Measurements from ENCODE around the gene RNPEPL1.

Gene RNPEPL1

DNA sequence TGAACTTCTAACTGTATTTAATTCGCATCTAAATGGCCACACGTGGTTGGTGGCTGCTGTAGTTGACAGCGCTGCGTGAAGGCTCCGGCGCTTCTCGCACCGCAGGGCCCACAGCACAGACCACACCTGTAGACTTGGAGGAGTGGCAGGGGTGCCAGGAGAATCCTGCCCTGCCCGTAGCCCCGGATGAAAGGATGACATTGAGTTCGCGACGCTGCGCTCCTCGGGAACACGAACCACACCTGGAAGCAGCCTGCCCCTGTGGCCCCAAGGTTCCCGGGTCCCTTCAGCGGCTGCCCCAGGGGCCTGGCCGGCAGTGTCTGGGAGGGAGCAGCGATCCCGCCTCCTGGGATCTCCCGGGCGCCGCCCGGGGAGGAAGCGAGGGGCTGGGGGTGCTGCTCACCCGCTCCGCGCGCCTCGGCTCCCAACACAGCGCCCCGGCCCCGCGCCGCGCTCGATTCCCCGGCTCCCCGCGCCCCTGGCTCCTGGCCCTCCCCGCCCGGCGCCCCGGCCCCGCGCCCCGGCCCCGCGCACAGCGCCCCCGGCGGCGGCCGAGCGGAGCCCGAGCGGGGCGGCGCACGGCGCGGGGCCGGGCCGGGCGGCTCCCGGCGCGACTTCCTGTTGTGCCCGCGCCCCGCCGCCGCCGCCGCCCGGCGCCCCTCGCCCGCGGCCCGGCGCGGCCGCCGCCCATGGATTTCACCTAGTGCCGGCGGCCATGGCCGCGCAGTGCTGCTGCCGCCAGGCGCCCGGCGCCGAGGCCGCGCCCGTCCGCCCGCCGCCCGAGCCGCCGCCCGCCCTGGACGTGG, at the start of gene RNPEPL1:
Gene RNPEPL1 (plus strand): TSS at position 613 of the 806 bp plus-strand sequence. CDS start 103 bp downstream, at position 716.
- peak; percentile 66 for DNase-seq (ENCODE audit: low spot score)

- DNase-seq (ENCODE audit: low spot score), result no peak
Observed at GRCh38 chr2:240518981-240519380, 49.3 kb upstream of the RNPEPL1 start.

- no peak for DNase-seq (ENCODE audit: low spot score)
Observed at GRCh38 chr2:240519396-240520129, 48.7 kb upstream of the RNPEPL1 start.

- DNase-seq (ENCODE audit: low spot score), result no peak
Observed at GRCh38 chr2:240520130-240520973, 47.9 kb upstream of the RNPEPL1 start.

GRCh38 chr2:240520974-240521350, 47.3 kb upstream of the RNPEPL1 start:
- no peak for DNase-seq (ENCODE audit: low spot score)

DNA sequence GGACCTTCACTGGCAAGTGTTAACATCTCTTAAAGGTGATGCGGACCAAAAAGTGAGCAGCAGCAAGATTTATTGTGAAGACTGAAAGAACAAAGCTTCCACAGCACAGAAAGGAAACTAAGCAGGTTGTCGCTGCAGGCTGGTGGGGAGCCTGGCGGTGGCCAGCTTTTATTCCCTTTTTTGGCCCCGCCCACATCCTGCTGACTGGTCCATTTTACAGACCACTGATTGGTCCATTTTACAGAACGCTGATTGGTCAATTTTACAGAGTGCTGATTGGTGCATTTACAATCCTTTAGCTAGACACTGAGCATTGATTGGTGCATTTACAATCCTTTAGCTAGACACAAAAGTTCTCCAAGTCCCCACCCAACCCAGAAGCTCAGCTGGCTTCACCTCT, 46.4 kb upstream of the RNPEPL1 start:
- peak; percentile 31 for DNase-seq (ENCODE audit: low spot score)

DNA sequence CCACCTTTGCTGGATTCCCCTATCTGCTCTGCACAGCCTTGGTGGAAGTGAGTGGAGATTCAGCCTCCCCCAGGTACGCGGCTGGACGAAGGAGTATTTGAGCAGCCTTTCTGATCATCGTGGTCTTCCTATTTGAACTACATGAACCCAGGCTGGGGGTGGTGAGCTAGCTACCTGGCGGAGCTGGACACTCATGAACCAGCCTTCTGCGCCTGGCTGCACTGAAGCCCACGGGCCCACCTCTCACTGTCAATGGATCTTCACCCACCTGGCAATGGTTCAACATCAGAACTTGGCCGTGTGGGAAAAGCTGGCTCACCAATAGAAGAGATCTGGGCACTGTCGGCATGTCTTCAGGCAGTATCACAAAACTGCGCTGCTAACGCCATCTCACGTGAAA, 45.9 kb upstream of the RNPEPL1 start:
- no peak for DNase-seq (ENCODE audit: low spot score)

DNA sequence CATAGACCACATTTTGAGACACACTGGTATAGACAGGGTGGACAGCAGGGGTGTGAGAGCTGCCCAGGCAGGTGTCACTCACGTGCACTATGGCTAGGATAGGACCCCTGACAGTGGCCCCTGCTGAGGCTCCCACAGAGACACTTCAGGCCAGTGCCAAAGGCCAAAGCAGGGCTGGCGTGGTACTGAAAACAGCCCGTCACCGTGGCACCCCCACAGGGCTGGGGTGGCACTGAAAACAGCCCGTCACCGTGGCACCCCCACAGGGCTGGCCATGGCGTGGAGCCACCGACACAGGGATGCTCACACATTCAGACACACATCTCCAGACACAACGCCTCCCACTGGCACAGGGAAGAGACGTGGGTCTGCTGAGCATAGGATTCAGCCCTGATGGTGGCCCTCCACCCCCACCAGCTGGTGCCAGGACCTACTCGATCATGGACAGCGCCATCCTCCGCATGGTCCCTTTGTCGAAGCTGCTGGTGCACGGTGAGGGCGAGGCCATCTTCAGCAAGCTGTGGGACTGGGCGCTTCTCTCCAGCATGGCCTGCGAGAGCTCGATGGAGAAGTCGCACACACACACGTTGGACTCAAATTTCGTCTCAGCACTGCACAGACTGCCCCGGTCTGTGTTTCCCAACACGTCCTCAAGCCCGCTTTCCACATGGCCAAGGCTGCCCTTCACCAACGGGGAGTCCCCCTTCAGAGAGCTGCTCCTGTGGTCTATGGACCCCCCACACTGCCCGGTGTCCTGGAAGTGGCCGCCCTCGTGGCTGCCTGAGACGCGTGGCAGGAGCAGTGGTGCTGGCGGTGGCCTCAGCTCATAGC, 44.6 kb upstream of the RNPEPL1 start:
- DNase-seq (ENCODE audit: low spot score), result no peak

DNA sequence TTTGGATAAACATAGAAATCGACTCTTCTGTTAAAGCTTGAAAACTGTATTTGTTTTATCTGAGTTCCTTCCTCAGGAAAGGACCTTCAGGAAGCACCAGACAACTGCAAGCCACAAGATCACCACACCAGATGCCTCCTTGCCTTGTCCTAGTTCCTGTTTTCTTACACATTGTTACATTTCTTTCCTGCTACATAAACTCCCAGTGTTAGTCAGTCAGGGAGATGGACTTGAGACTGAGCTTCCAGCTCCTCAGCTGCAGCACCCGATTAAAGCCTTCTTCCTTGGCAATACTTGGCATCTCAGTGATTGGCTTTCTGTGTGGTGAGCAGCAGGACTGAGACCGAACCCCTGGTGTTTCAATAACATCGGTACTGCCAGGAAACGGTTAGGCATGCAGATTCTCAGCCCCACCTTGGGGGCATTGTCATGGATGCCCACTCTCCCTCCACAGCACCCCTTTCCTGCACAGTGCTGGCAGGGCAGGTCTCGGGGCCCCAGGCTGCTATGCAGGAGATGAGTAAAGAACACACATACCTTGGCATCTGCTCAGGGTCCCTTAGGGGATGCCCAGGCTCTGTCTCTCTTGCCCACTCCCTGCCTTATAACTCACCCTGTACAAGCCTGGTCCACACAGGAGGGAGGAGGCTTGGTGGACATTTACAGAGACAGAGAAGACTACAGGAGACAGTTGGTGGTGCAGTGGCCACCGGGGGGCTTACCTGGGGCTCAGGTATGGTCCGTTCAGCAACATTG, 43.1 kb upstream of the RNPEPL1 start:
- DNase-seq (ENCODE audit: low spot score), result no peak

- DNase-seq (ENCODE audit: low spot score), result no peak
Observed at GRCh38 chr2:240525802-240526201, 42.5 kb upstream of the RNPEPL1 start.

DNA sequence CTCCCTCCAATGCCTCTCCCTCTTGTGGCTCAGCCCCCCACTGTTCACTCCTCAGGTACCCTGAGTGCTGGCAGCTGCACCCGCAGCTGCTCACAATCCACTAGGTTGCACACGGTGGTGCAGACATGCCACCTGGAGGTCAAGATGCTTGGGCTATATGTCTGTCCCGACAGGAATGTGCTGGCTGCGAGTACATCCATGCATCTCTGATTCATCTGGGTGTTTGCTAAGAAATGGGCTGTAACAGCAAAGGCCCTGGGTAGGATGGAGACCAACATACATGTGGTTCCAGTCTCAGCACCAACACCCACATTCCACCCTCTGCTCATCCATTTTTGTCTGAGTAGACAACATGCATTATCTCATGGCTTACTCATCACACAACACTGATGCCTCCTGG, 41.8 kb upstream of the RNPEPL1 start:
- DNase-seq (ENCODE audit: low spot score), result no peak

- DNase-seq (ENCODE audit: low spot score), result no peak
Observed at GRCh38 chr2:240527153-240527750, 41.0 kb upstream of the RNPEPL1 start.

DNA sequence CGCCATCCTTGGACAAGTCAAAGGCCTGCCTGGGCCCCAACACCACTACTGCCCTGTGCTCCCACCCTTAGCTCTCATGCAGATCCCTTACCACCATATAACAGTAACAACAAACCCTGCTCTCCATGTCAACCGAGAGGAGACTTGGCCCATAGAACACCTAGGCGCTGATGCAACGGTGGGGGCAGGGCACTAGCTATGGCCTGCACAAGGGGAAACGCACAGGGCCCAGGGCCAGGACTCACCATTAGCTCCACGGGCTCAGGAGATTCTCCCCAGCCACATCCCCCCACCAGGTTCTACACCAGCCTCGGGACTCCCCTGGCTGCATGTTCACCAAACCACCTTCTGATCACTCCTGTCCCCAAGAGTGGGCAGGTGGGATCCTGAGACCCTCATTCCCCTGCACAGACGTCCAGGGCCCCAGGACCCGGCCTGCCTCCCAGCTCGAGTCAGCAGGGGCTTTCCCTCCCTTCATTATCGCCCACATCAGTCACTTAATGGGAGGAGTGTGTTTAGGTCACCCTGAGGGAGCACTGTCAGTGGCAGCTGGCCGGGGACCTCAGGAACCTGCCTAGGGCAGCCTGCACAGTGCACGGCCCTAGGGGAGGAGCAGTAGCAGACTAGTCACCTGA, 39.8 kb upstream of the RNPEPL1 start:
- DNase-seq (ENCODE audit: low spot score), result no peak

DNA sequence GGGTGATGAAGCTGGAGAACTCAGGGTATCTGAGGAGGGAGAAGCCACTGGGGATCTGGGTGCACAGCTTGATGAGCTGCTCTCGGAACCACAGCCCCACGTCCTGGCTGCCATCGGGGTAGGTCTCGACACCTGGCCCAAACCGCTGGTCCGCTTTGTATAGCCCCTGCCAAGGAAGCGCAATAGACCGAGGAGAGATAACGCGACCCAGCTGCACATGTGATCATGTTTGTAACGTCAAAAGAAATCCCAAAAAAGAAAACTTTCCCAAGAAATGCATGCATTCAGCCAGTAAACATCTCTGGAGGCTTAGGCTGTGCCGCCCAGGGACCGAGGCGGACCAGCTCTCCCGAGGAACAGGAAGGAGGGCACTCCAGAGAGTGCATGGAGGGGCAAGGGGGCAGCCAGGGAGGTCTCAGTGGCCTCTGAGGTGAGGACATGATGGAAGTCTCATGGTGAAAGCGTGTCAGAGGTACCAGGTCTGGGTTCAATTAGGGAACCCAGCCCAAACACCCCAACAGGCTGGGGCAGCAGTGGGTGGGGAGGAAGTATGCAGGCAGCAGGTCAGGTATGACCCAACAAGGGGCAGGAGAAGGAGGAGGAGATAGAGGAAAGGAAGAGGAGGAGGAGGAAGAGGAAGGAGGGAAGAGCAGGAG, 38.8 kb upstream of the RNPEPL1 start:
- DNase-seq (ENCODE audit: low spot score), result no peak

DNA sequence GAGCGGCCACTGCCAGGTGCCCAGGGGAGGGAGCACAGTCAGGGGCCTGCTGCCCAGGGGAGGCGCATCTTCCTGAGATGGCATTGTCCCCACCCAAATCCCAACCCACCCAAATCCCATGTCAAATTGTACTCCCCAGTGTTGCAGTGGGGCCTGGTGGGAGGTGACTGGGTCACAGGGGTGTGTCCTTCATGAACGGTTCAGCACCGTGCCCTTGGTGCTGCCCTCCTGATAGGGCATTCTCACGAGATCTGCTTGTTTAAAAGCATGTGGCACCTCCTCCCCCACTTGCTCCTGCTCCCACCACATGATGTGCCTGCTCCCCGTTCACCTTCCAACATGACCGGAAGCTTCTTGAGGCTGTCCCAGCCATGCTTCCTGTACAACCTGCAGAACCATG, 38.1 kb upstream of the RNPEPL1 start:
- no peak for DNase-seq (ENCODE audit: low spot score)

DNA sequence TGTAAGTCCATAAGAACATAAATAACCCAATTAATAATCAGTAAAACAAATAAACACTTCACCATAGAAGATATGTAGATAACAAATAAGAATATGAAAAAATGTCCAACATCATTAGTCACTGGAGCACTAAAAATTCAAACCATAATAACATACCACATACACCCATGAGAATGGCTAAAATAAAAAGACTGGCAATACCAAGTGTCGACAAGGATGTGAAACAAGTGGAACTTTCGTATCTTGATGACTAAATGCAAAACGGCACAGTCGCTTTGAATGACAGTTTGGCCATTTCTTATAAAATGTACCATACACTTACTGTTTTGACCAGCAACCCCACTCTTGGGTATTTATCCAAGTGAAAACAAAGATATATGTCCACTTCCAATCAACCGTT, 37.2 kb upstream of the RNPEPL1 start:
- DNase-seq (ENCODE audit: low spot score), result no peak

GRCh38 chr2:240532031-240532775, 36.1 kb upstream of the RNPEPL1 start:
- no peak for DNase-seq (ENCODE audit: low spot score)

DNA sequence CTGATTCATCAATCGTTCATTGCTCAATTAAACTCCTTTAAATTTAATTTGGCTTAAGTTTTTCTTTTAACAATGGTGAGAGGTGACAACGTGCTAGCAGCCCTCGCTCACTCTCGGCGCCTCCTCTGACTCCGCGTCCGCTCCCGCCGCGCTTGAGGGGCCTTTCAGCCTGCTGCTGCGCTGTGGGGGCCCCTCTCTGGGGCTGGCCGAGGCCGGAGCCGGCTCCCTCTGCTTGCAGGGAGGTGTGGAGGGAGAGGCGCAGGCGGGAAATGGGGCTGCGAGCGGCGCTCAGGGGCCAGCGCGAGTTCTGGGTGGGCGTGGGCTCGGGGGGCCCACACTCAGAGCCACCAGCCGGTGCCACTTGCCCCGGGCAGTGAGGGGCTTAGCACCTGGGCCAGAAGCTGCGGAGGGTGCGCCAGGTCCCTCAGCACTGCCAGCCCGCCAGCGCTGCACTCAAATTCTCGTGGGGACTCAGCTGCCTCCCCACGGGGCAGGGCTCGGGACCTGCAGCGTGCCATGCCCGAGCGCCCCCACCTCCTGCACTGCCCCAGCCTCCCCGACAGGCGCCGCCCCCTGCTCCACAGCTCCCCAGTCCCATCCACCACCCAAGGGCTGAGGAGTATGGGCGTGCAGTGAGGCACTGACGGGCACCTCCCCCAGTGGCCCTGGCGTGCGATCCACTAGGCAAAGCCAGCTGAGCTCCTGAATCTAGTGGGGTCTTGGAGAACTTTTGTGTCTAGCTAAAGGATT, 30.1 kb upstream of the RNPEPL1 start:
- no peak for DNase-seq (ENCODE audit: low spot score)
